Heart left ventricle (tissue), 16 donors: ENCODE measurements around the gene BCR. TPM values are rescaled to one million over a fixed set of nuclear protein-coding genes. Genes with fewer than 3 reads are reported as not detected.
A peak's percentile ranks its signal among the peaks of the same experiment; 100 is the strongest.

ENCODE experiments used
- ATAC-seq, 4 donors: fragments of 200-7000 bp; cut with Tn5 transposase; one replicate each; pipeline ENCODE4 v1.9.1; 2020 to 2022; ENCODE audit warnings: moderate library complexity in 4 of 4, mild to moderate bottlenecking in 3 of 4, moderate number of reproducible peaks in 1 of 4
- DNase-seq, 5 donors: peaks; one replicate each; pipeline ENCODE4 v3.0.0-alpha.2; 2020
- H3K27ac ChIP-seq, 12 donors: fragments of 200-600 bp; sonication (generic) in 4 of 12; one replicate each; pipeline versions ENCODE4 v1.5.0 to v1.8.0; 2016 to 2022; ENCODE audit warnings: mild to moderate bottlenecking in 2 of 12
- H3K27me3 ChIP-seq, 9 donors: fragments of 200-600 bp; sonication (generic) in 2 of 9; one replicate each; pipeline versions ENCODE4 v1.5.1 to v1.8.0; 2016 to 2022; ENCODE audit warnings: mild to moderate bottlenecking in 3 of 9
- H3K36me3 ChIP-seq, 9 donors: fragments of 200-600 bp; sonication (generic) in 2 of 9; one replicate each; pipeline versions ENCODE4 v1.5.0 to v1.8.0; 2018 to 2022; ENCODE audit warnings: mild to moderate bottlenecking in 2 of 9
- H3K4me1 ChIP-seq, 12 donors: fragments of 200-600 bp; sonication (generic) in 4 of 12; one replicate each; pipeline versions ENCODE4 v1.5.0 to v1.8.0; 2016 to 2022; ENCODE audit warnings: mild to moderate bottlenecking in 3 of 12
- H3K4me3 ChIP-seq, 12 donors: fragments of 200-600 bp; sonication (generic) in 4 of 12; one replicate each; pipeline versions ENCODE4 v1.5.0 to v1.8.0; 2017 to 2022; ENCODE audit warnings: mild to moderate bottlenecking in 9 of 12, moderate library complexity in 4 of 12
- H3K9me3 ChIP-seq, 12 donors: fragments of 200-600 bp; sonication (generic) in 4 of 12; one replicate each; pipeline versions ENCODE4 v1.5.0 to v1.8.0; 2016 to 2022; ENCODE audit warnings: mild to moderate bottlenecking in 1 of 12
- POLR2A ChIP-seq, 2 donors: fragments of 450-650 bp; IDR thresholded peaks; one replicate each; pipeline ENCODE4 v1.6.1; 2017; ENCODE audit warnings: antibody characterized with exemption in 2 of 2, mild to moderate bottlenecking in 2 of 2, moderate library complexity in 2 of 2
- WGBS, 4 donors: extraction: QIAGEN DNeasy Blood & Tissue Kit in 2 of 4; methylation state at CpG; one replicate each; pipeline versions ENCODE4 v1.1.5 to v1.1.7; 2013 to 2018; 5-methylcytosine and 5-hydroxymethylcytosine counted together
- intact Hi-C, 10 donors: fragments of 100-400 bp; cut with DNase I; formaldehyde crosslinking; loops; one replicate each; pipeline versions ENCODE4 v1.11.1 to v1.14.2; 2022
- polyA plus RNA-seq, 2 donors: library from polyadenylated mRNA; stranded (reverse); fragments of 200-250 nt; gene quantifications; one replicate each; pipeline ENCODE4 v1.2.3, GENCODE V29; 2013
- total RNA-seq, 9 donors: library from RNA; depleted of rRNA in 2 of 9; stranded (reverse); fragments of >200 nt in 2 of 9; fragmentation: NEBNext Ultra II Directional in 3 of 9; extraction: Animal tissue kit (Norgen Biotek cat#: 25700) in 3 of 9; gene quantifications; one replicate each; pipeline versions ENCODE4 v1.1.0 to v1.2.4, GENCODE V29; 2016 to 2023
- TF ChIP-seq, protein P1 (sequence below), 12 donors: fragments of 200-600 bp; sonication (generic) in 4 of 12; IDR thresholded peaks; one replicate each; pipeline versions ENCODE4 v1.5.0 to v1.8.0; 2018 to 2022; ENCODE audit warnings: antibody characterized with exemption in 12 of 12, mild to moderate bottlenecking in 5 of 12
- donor health status: ischemic (EF 13 %, LVEDD 7.1; RV severe dilation, severe dysfunction).
- donor health status: healthy with polysubstance abuse.
- donor health status: DM: no; HTN: yes; CAD: no.
- donor health status: DM: no; HTN: no; CAD: no.
- donor health status: ischemic (EF 25% LVEDD 6.9; RV normal size, moderate dysfunction).
- donor health status: ischemic (EF 25% LVEDD 5.7; RV mildly dilated, moderate dysfunction).
- donor health status: healthy.
- donor health status: DM: yes; HTN: yes; CAD: no.
- donor health status: ischemic (EF 35%, LVEDD 5.7; RV mildly dilated, moderate dysfunction).
- donor health status: nonischemic (EF 11% LVEDD 7.7; RV severe dilation, severe dysfunction).
- donor health status: DM: yes; HTN: yes; CAD: no.
- donor health status: PGD.
- donor health status: ischemic (EF 29% LVEDD 5.4; RV normal size, mild dysfunction).
- donor health status: nonischemic (EF 23%, LVEDD 6.1; RV moderate dilation, normal function).

BCR gene
- total and polyA plus RNA-seq, 11 donors, result 12.6 to 51.1 (median 28.7) TPM

DNA sequence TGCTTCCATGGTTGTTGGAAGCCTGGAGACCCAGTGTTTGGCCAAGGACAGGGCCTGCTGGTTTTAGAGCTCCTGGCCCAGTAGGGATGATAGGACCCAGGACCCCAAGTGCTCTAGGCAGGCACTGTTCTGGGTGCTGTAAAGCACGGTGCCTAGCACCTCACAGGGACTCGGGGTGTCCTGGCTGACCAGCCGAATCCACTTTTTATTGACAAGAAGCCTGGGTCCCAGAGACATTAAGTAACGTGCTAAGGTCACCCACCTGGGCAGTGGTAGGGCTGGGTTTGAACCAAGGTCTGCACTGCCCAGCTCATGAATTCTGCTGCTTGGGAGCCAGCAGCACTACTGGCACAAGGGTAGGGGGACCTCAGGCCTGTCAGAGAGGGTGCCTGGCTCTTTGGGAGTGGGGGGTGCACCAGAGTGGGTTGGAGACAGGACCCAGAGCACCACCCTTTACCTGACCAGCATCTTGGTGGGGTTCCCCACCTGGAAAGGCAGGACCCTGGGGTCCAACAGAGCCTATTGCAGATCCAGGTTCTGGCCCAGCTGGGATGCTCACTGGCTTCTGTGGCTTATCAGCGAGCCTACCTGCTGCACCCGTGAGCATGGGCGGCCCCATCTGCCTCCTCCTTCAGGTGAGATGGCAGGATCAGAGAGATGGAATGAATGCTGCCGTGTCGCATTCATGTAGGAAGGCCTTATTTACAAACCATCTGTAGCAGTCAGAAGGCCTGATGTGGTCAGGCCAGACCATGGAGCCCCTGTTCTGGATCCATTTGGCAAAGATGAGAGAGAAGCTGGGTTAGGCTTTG lies 52.0 kb downstream of the BCR start:
- ATAC-seq, result no peak
- TF ChIP-seq, protein P1, sequence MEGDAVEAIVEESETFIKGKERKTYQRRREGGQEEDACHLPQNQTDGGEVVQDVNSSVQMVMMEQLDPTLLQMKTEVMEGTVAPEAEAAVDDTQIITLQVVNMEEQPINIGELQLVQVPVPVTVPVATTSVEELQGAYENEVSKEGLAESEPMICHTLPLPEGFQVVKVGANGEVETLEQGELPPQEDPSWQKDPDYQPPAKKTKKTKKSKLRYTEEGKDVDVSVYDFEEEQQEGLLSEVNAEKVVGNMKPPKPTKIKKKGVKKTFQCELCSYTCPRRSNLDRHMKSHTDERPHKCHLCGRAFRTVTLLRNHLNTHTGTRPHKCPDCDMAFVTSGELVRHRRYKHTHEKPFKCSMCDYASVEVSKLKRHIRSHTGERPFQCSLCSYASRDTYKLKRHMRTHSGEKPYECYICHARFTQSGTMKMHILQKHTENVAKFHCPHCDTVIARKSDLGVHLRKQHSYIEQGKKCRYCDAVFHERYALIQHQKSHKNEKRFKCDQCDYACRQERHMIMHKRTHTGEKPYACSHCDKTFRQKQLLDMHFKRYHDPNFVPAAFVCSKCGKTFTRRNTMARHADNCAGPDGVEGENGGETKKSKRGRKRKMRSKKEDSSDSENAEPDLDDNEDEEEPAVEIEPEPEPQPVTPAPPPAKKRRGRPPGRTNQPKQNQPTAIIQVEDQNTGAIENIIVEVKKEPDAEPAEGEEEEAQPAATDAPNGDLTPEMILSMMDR (IDR thresholded peaks at IDR 0.05), result no peak
- no peak for TF ChIP-seq POLR2A (IDR thresholded peaks at IDR 0.05)
- 96 to 98% (median 97%) methylated on average over 9 of the region's 9 CpGs for WGBS, 4 donors

DNA sequence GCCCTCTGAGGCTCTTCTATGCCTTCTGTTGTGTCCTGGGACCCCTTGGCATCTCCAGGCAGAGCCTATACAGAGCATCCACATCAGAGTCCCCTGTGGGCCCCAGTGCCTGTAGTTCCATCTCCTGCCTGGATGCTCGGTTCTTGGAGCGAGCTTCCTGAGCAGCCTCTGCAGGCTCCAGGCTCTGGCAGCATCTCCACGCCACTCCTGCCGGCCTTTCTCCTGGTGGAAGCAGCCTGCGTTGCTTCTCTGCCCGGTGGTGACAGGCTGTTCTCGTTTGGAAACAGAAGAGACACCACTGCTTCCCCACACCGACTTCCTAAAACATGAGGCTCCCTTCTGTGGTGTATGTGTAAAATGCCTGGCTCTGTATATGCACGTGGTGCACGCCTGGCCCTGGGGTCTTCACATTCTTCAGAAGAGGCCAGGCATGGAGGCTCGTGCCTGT lies 52.8 kb downstream of the BCR start:
- WGBS, 4 donors, result 62 to 77% (median 63%) methylated on average over 11 of the region's 11 CpGs
- peaks cover 0 to 62% (median 34%) of the 10 kb centered on the region in 12 donors for H3K4me1 ChIP-seq
- H3K27ac ChIP-seq, result peak overlapping the region in 1 of 12 donors; percentile 20
- no peaks in the 10 kb centered on the region for H3K36me3 ChIP-seq
- TF ChIP-seq, protein P1 (IDR thresholded peaks at IDR 0.05), result peak in 1 of 12 donors; percentile 25
- TF ChIP-seq POLR2A (IDR thresholded peaks at IDR 0.05), result no peak
- H3K27me3 ChIP-seq, result no peaks in the 10 kb centered on the region
- DNase-seq, result peak in 3 of 5 donors; percentile 43 to 79 (median 63)
- H3K9me3 ChIP-seq, result peaks cover 0 to 17% (median 10%) of the 10 kb centered on the region in 12 donors
- H3K4me3 ChIP-seq, result no peak overlapping the region
- peak; percentile 12 to 48 (median 36) for ATAC-seq
- intact Hi-C loops, result loop anchor here in 1 of 10 donors (5.0 kb wide), 1 partner anchor 51 kb away; the partner anchor contains the start of gene BCR

More for the DNA sequence above, 52.0 kb downstream of the BCR start:
- Histone ChIP-seq H3K27ac (peak overlapping the region in 1 of 12 donors; percentile 15), H3K4me1 (peaks cover 0 to 61% (median 32%) of the 10 kb centered on the region in 12 donors), H3K4me3 (no peak overlapping the region), H3K27me3 (no peaks in the 10 kb centered on the region), H3K36me3 (no peaks in the 10 kb centered on the region), H3K9me3 (peaks cover 0 to 22% (median 13%) of the 10 kb centered on the region in 12 donors)
- intact Hi-C loops, result loop anchor here in 1 of 10 donors (5.0 kb wide), 1 partner anchor 50 kb away; the partner anchor contains the start of gene BCR
- DNase-seq, result no peak

DNA sequence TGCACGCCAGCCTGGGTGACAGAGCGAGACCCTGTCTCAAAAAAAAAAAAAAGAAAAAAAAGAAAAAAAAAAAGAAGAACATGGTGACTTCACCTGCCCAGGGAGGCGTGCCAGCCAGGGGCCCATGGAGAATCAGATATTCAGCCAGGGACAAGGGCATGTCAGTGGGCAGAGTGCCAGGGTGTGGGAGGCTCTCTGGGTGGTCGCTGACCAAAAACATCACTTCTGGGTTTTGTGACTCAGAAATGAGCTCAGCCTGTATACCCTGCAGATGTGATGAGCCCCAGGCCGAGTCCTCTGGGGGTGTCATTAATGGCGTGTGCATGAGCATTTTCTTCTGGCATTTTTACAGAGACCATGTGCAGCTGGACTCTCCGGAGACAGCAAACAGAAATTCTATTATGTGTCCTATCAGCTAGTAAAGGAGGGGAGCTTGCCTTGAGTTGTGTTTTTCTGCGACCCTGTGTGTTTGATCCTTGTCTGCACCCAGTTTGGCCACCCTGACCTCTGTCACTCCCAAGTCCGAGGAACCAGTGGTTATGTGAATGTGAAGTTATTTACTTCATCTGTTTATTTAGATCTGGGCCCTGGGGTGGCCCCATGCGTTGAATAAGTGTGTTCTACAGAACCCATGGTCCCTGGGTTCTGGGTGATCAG lies 53.6 kb downstream of the BCR start:
- WGBS, 4 donors, result 71 to 79% (median 75%) methylated on average over 10 of the region's 10 CpGs
- intact Hi-C loops, result loop anchor here in 1 of 10 donors (5.0 kb wide), 1 partner anchor 52 kb away; the partner anchor contains the start of gene BCR
- no peaks in the 10 kb centered on the region for H3K36me3 ChIP-seq
- H3K4me3 ChIP-seq, result no peak overlapping the region
- ATAC-seq (peak in 2 of 4 donors; percentile 35 to 62), DNase-seq (peak in 4 of 5 donors; percentile 44 to 76 (median 60))
- no peak for TF ChIP-seq POLR2A (IDR thresholded peaks at IDR 0.05)
- TF ChIP-seq, protein P1 (IDR thresholded peaks at IDR 0.05), result no peak
- no peaks in the 10 kb centered on the region for H3K27me3 ChIP-seq
- H3K4me1 ChIP-seq, result peaks cover 0 to 68% (median 36%) of the 10 kb centered on the region in 12 donors
- peaks cover 0 to 9% (median 5%) of the 10 kb centered on the region in 12 donors for H3K9me3 ChIP-seq
- H3K27ac ChIP-seq, result peak overlapping the region in 3 of 12 donors; percentile 10 to 20 (median 18)
